ENCODE results near the gene GNB1L. TPM values are rescaled to one million over a fixed set of nuclear protein-coding genes. Genes with fewer than 3 reads are reported as not detected.

GNB1L gene
- polyA plus RNA-seq, 1 donor from 2014 or later, result 16.5 TPM

DNA sequence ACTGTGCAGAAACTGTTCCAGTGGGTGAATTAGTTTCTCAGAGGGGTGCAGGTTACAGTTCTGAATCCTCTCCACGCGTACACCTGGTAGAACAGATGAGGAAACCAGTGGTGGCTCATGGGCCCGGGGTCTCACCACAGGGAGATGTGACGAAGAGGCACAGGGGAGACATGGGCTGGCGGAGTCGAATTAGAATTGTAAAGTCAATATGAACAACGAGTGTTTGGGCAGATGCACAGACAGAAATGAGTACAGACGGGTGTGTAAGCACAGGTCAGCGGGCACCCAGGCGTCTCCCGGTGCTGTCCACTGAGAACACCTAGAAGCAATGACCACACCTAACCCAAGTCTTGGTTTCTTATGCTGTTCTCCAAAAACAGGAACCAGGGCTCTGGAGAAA lies 41.8 kb downstream of the GNB1L start:
- no peak for TF ChIP-seq POLR2AphosphoS5 (IDR thresholded peaks at IDR 0.05)
- TF ChIP-seq TAF1 (IDR thresholded peaks at IDR 0.05; ENCODE audit: low read depth), result no peak
- no peak for TF ChIP-seq RAD21 (conservative IDR thresholded peaks at IDR 0.05)
- no peak for TF ChIP-seq SMC3 (conservative IDR thresholded peaks at IDR 0.05; ENCODE audit: poor library complexity)
- TF ChIP-seq, protein P1, sequence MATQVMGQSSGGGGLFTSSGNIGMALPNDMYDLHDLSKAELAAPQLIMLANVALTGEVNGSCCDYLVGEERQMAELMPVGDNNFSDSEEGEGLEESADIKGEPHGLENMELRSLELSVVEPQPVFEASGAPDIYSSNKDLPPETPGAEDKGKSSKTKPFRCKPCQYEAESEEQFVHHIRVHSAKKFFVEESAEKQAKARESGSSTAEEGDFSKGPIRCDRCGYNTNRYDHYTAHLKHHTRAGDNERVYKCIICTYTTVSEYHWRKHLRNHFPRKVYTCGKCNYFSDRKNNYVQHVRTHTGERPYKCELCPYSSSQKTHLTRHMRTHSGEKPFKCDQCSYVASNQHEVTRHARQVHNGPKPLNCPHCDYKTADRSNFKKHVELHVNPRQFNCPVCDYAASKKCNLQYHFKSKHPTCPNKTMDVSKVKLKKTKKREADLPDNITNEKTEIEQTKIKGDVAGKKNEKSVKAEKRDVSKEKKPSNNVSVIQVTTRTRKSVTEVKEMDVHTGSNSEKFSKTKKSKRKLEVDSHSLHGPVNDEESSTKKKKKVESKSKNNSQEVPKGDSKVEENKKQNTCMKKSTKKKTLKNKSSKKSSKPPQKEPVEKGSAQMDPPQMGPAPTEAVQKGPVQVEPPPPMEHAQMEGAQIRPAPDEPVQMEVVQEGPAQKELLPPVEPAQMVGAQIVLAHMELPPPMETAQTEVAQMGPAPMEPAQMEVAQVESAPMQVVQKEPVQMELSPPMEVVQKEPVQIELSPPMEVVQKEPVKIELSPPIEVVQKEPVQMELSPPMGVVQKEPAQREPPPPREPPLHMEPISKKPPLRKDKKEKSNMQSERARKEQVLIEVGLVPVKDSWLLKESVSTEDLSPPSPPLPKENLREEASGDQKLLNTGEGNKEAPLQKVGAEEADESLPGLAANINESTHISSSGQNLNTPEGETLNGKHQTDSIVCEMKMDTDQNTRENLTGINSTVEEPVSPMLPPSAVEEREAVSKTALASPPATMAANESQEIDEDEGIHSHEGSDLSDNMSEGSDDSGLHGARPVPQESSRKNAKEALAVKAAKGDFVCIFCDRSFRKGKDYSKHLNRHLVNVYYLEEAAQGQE (IDR thresholded peaks at IDR 0.05; ENCODE audit: borderline replicate concordance), result no peak
- no peak for TF ChIP-seq EZH2 (IDR thresholded peaks at IDR 0.05; ENCODE audit: borderline replicate concordance, insufficient read depth, low read length, poor library complexity, severe bottlenecking)
- no peak for TF ChIP-seq EP300 (conservative IDR thresholded peaks at IDR 0.05; ENCODE audit: poor library complexity, severe bottlenecking)
- no peak for TF ChIP-seq MXI1 (conservative IDR thresholded peaks at IDR 0.05; ENCODE audit: poor library complexity, severe bottlenecking)
- TF ChIP-seq, protein P2, sequence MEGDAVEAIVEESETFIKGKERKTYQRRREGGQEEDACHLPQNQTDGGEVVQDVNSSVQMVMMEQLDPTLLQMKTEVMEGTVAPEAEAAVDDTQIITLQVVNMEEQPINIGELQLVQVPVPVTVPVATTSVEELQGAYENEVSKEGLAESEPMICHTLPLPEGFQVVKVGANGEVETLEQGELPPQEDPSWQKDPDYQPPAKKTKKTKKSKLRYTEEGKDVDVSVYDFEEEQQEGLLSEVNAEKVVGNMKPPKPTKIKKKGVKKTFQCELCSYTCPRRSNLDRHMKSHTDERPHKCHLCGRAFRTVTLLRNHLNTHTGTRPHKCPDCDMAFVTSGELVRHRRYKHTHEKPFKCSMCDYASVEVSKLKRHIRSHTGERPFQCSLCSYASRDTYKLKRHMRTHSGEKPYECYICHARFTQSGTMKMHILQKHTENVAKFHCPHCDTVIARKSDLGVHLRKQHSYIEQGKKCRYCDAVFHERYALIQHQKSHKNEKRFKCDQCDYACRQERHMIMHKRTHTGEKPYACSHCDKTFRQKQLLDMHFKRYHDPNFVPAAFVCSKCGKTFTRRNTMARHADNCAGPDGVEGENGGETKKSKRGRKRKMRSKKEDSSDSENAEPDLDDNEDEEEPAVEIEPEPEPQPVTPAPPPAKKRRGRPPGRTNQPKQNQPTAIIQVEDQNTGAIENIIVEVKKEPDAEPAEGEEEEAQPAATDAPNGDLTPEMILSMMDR (IDR thresholded peaks at IDR 0.05; ENCODE audit: poor library complexity, severe bottlenecking), result no peak
- H3F3A ChIP-seq (ENCODE audit: insufficient read depth, low read length, poor library complexity, severe bottlenecking), result no peaks in the 10 kb centered on the region
- no peaks in the 10 kb centered on the region for H3K9me3 ChIP-seq (ENCODE audit: low read length)
- H2AFZ ChIP-seq (ENCODE audit: low read depth, low read length), result no peak overlapping the region
- H3K27ac ChIP-seq (ENCODE audit: low read length), result no peak overlapping the region
- no peaks in the 10 kb centered on the region for H3K79me2 ChIP-seq (replicated peaks; ENCODE audit: insufficient read depth, low read length)
- no peaks in the 10 kb centered on the region for H3K36me3 ChIP-seq (ENCODE audit: insufficient read depth, low read length)
- no peak overlapping the region for H3K9ac ChIP-seq (ENCODE audit: low read length)
- H3K4me2 ChIP-seq (ENCODE audit: low read length), result no peak overlapping the region
- no peaks in the 10 kb centered on the region for H3K27me3 ChIP-seq (ENCODE audit: insufficient read depth, low read depth, low read length)
- H3K4me3 ChIP-seq (ENCODE audit: low read length), result no peak overlapping the region
- no peaks in the 10 kb centered on the region for H4K20me1 ChIP-seq (ENCODE audit: insufficient read depth)
- H3K9me2 ChIP-seq (ENCODE audit: insufficient read depth, low read length), result no peaks in the 10 kb centered on the region

DNA sequence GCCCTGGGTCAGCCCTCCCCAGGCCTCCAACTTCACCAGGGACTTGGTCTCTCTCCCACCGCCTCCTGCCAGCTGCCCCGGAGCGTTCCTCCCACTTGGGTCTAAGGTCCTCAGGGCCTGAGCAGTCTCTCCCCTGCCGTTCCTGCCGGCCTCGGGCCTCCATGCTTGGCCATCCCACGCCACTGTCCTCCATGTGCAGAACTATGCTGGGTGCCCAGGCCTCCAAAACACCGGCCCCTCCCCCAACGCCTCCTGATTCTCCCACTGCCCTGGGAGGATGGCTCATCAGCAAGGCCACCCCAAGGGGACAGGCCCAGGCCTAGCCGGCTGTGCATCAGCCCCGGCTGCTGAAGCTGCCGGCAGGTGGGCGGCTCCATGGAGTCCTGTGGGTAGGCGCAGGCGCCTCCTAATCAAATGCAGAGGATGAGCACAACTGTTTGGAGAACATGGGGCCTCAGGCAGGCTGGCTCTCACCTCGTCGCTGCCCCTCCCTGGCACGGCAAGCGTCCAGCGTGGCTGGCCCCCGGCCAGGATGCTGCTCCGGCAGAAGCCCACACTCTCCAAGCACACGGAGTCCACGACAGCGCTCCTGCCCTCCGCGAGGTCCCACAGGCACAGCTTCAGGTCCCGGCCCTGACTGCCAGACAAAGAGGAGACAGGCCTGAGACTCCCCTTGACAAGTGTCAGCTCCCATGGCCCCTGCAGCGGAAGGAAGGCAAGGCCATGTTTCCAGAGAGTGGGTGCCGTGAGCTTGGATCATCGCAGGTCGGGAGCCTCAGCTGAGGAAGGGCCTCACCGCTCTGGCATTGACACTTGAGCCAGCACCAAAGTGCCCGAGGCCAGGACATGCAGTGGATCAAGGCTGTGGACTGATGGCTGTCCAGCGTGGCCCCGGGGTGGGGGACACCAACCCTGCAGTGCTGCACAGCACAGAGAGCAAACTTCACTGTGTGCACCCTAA lies 42.6 kb downstream of the GNB1L start:
- Histone ChIP-seq H3K9me2 (ENCODE audit: insufficient read depth, low read length) (no peaks in the 10 kb centered on the region), H3K36me3 (ENCODE audit: insufficient read depth, low read length) (no peaks in the 10 kb centered on the region), H2AFZ (ENCODE audit: low read depth, low read length) (no peak overlapping the region), H3F3A (ENCODE audit: insufficient read depth, low read length, poor library complexity, severe bottlenecking) (no peaks in the 10 kb centered on the region), H3K79me2 (replicated peaks; ENCODE audit: insufficient read depth, low read length) (no peaks in the 10 kb centered on the region), H3K4me3 (ENCODE audit: low read length) (no peak overlapping the region), H3K27me3 (ENCODE audit: insufficient read depth, low read depth, low read length) (no peaks in the 10 kb centered on the region), H3K9me3 (ENCODE audit: low read length) (no peaks in the 10 kb centered on the region), H3K27ac (ENCODE audit: low read length) (no peak overlapping the region), H4K20me1 (ENCODE audit: insufficient read depth) (no peaks in the 10 kb centered on the region), H3K9ac (ENCODE audit: low read length) (no peak overlapping the region), H3K4me2 (ENCODE audit: low read length) (no peak overlapping the region)
- TF ChIP-seq MXI1 (conservative IDR thresholded peaks at IDR 0.05; ENCODE audit: poor library complexity, severe bottlenecking) (no peak), POLR2AphosphoS5 (IDR thresholded peaks at IDR 0.05) (no peak), EZH2 (IDR thresholded peaks at IDR 0.05; ENCODE audit: borderline replicate concordance, insufficient read depth, low read length, poor library complexity, severe bottlenecking) (no peak)
- TF ChIP-seq, protein P1 (IDR thresholded peaks at IDR 0.05; ENCODE audit: borderline replicate concordance), result no peak
